Measurements from ENCODE around the gene BABAM2.
"Not testable (repeated sequence)": the region's sequence is repeated elsewhere in the genome, so short reads cannot be mapped to it uniquely, and the experiment has no call there.

Gene BABAM2

DNA sequence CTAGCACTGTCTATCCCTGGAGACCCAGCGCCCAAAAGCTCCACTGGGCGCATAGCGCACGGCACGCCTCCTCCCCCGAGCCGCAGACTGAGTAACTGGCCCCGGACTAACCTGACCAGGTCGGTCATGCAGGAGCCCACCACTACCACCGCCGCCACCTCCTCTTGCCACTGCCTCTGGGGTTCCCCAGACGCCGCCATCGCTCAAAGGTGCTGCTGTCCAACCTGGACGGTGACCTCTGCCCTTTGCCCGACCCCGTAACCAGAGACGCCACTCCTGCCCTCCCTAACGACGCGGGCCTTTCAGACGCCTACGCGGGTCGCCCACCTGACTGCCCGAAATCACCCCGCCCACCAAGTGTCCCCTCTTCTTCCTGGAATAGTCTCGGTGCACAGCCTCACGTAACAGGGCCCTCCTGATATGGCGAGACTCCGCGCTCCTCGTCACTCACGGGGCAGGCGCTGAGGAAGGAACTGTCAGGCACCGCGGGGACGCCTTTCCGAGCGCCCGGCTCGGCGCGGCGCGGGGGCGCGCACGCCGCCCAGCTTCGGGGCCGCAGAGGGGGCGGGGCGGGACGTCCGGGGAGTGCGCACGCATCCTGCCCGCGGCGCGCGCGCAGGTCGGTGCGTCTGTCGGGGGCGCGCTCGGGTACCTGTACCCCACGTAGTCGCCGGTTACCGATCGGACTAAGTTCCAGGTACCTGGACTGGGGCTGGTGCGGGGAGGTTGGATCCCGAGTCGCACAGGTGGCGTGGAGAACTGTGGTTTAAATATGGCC is at the start of gene BABAM2, which contains the start of gene RBKS:
TSS of gene BABAM2 (plus strand) at position 584 of the 778 bp plus-strand sequence. CDS start 3,828 bp downstream, outside the sequence.
TSS of gene RBKS (minus strand) at position 242 of the 778 bp plus-strand sequence. CDS start at position 200, 42 bp downstream.
- in situ Hi-C loops (cut with MboI; ENCODE audit: low sequenced_read_pairs), result no loop called here

DNA sequence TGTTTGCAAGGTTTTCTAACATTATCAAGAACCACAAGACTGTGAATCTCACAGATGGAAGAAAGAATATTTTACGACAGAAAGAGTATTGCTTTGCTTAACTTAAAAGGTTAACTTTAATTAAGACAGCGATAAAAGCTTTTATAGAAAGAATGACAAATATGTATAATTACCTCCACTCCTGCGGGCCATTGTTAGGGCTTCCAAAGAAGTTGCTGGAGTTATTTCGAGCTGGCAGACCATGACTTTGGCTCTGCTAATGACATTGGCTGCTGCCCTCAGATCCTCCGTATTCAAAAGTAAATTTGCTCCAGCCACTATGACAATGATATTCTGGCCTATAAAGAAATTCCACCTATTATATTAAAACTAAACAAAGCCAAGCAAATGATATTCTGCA is 47.6 kb upstream of the BABAM2 start:
- in situ Hi-C loops (cut with MboI; ENCODE audit: low sequenced_read_pairs), result no loop called here

DNA sequence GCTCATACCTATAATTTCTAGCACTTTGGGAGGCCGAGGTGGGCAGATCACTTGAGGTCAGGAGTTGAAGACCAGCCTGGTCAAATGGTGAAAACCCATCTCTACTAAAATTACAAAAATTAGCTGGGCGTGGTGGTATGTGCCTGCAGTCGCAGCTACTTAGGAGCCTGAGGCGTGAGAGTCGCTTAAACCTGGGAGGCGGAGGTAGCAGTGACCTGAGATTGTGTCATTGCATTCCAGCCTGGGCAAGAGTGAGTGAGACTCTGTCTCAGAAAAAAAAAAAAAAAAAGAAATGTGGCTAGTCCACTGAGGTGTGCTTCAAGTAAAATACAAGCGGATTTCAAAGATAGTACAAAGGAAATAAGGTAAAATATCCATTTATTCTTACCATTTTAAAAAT is 46.5 kb upstream of the BABAM2 start:
- in situ Hi-C loops (cut with MboI; ENCODE audit: low sequenced_read_pairs), result no loop called here

DNA sequence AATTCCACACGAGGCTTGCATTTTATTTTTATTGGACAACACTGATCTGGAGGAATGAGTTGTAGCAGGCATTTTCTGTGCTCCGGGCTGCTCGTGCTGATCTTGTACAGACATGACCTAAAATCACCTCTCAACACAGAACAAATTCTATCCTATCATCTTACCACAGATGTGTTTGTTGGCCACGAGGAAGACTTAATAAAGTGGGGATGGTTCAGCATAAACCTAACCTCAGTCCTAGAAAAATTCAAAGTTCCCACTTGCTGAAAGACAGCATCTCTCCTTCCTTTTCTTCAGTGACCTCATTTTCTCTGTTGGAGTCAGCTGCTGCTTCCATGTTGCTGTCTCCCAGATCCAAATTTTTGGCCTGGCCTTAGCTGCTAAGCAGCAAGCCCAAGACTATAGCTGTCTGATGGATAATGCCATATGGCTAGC is 45.7 kb upstream of the BABAM2 start:
- in situ Hi-C loops (cut with MboI; ENCODE audit: low sequenced_read_pairs), result no loop called here

DNA sequence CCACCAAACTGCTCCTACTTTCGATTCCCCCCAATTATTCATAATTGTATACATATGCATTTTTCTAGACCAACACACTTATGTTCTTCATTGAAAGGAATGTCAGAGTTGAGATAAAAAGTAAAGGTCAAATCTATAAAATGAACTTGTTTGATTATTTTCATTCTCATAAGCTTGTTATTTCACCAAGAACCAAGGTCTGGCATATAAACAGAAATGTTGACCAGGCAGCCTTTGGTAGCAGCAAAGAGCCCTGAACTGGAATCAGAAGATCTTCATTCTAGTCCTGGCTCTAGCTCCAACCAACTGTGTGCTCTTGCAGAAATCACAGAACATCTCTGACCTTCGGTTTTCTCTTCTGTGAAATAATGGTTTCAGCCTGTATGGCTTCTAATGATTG is 43.2 kb upstream of the BABAM2 start:
- in situ Hi-C loops (cut with MboI; ENCODE audit: low sequenced_read_pairs), result no loop called here

DNA sequence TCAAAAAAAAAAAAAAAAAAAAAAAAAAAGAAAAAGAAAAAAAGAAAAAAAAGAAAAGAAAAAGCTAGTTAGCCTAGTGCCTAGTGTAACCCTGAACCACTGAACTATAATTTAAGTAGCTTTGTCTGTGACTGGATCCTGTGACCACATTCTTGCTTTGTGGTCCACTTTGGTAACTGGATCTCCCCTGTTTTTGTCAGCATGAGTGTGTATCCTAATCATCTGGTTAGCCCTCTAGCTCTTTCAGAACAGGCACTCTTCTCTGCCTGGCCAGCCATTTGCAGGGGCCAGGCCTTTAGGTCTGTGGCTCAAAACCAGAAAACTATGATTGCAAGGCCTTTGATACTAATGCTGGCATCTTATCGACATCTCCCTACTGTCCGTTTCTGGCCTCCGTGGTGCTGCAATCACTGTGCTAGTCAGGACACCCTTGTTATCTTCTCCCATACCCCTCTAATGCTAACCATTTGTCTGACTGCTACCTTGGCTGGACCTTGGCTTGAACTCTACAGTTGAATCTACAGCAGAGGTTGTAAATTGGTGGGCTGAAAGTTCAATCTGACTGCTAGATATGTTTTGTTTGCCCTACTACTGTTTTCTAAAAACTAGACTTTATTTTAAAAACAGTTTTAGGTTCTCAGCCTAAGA is 40.8 kb upstream of the BABAM2 start:
- in situ Hi-C loops (cut with MboI; ENCODE audit: low sequenced_read_pairs), result no loop called here

DNA sequence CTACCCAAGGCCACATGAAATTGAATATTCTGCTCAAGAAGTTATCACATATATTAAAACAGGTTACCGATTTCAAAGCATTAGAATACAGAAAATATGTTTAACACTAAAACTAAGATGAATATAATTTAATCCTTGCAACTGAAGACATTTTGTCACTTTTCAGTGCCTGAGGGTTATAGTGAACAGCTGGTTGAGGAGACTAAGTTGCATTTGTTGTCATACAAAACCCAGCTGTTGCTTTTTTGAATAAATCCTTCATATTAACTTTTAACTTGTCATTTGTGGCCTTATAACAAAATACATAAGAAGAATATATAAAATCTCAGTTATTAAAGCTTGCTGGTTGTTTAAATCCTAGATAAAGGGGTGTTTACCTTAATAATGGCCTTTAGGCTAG is 37.8 kb upstream of the BABAM2 start:
- in situ Hi-C loops (cut with MboI; ENCODE audit: low sequenced_read_pairs), result no loop called here

DNA sequence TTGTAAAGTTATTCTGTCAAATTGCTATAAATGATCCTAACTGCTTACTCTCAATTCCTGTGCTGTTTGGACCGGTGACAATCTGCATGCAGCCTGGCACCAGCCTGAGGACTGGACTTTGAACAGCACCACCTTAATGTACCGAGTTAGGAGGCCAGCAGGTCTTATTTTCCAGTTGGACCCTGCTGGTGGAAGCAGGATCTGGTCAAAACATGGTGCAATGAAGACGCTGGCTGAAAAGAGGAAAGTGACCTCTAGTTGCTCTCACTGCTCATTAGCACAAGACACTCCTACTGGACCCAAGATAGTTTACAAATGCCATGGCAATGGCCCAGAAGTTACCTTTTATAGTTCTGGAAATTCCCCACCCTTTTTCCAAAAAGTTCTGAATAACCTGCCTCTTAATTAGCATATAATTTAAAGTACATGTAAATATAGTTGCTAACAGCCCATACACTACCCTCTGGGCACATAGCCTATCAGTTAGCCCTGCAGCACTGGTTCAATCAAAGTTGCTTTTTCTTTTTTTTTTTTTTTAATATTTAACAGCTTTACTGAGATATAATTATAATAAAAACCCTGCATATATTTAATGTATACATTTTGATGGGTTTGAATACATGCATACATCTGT is 36.2 kb upstream of the BABAM2 start:
- in situ Hi-C loops (cut with MboI; ENCODE audit: low sequenced_read_pairs), result no loop called here

DNA sequence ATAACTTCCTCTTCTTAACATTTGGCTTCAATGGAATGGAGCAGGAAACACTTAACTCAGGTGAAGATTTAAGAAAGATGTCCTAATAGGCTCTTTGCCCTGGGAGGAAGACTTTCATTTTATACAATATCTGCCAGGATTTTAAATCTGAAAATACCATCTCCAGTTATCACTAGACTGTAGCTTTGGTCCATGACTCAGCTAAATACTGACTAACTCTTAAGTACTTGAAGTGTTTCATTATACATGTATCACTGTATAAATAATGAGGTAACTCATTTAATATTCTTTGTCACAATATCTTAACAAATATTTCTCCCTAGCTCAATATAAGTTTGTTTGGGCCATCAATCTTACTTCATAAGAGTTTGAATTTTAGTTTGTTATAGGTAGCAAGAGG is 35.1 kb upstream of the BABAM2 start:
- in situ Hi-C loops (cut with MboI; ENCODE audit: low sequenced_read_pairs), result no loop called here

DNA sequence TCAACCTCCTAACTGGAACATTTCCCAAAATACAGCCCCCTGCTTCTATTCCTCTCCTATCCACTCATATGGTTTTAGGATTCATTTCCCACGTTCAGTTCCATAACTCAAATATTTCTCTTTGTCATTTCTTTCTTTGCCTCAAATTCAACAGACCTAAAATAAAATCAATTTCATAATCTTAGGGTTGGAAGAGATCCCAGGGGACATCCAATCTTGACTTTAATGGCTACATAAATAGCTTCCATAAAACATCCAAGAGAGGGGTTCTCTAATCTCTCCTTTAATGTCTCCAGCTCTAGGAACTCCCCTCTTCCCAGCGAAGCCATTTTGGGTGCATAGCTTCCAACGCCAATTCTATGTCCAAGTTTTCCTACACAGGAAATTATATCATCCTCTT is 34.1 kb upstream of the BABAM2 start:
- in situ Hi-C loops (cut with MboI; ENCODE audit: low sequenced_read_pairs), result no loop called here

DNA sequence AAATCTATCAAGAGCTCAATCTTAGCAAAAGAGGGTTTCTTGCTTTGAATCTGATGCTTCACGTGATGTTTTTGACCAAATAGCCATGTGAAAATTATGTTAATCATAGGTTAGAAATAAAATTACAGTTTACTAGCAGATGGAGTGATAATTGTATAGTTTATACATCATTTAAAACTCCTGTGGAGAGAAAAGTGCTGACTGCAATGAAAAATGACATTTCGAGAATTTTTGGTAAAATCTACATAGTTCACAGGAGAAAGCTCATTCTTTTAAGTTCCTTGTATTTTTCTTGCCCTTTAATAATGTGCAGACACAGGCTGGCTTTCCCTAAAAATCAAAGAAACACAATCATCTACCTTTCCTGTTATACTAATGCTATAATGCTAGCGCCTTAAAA is 33.6 kb upstream of the BABAM2 start:
- in situ Hi-C loops (cut with MboI; ENCODE audit: low sequenced_read_pairs), result no loop called here

DNA sequence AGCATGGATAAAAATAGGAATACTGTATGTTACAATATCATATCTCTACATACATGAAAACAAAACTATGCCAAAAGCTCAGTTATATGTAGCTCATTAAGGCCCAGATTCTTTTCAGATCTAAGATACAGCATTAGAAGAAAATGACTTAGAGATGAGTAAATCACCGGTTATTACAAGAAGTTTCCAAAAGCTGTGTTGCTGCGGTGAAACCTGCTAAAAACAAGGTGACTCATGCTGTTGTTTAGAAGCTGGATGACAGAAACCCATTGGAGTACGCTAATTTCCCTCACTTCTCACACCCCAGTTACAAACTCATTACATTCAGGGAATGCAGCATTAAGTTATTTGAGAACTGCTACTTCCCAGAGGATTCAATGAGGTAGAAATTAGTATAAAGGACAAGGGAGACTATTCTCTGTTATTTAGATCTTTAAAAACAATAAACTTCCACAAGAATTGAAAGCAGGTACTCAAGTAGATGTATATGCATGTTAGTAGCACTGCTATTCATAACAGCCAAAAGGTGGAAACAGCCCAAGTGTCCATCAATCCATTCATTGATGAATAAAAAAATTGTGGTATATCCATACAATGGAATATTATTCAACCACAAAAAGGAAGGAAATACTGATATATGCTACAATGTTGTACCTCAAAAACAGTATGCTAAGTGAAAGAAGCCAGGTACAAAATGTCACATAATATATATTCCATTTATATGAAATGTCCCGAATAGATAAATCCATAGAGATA is 32.9 kb upstream of the BABAM2 start:
- in situ Hi-C loops (cut with MboI; ENCODE audit: low sequenced_read_pairs), result no loop called here

DNA sequence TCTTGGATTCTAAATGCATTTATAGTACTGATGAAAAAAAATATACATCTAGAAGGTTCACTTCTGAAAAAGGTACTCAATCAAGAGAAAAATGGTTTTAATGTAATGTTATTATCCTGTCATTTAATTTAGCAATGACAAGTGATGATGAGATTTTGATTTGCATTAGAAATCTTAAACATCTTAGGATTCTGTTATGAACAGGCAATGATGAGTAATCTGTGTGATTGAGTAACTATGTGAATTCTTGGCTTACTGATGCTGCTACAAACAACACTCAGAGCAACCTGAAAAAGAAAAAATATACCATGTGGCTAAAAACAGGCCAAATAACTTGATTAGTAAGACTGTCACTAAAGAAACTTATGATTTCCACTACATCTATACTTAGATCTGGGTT is 30.4 kb upstream of the BABAM2 start:
- in situ Hi-C loops (cut with MboI; ENCODE audit: low sequenced_read_pairs), result no loop called here

DNA sequence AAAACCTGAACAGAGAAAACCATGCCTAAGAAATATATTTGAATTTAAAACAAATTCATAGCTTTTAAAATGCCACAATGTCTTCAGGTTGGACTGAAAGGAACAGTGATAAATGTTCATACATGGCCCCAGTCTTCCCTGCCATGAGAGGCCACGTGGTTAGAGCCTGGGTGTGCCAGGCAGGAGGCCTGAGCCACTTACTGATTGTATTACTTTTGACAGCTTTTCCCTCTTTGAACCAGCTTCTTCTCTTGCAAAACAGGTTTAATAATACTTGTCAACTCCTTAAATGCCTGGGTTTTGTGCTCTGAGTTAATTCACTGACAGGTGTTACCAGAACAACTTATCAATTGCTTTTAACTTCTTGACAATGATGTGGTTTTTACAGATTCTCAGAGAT is 27.4 kb upstream of the BABAM2 start:
- in situ Hi-C loops (cut with MboI; ENCODE audit: low sequenced_read_pairs), result no loop called here

DNA sequence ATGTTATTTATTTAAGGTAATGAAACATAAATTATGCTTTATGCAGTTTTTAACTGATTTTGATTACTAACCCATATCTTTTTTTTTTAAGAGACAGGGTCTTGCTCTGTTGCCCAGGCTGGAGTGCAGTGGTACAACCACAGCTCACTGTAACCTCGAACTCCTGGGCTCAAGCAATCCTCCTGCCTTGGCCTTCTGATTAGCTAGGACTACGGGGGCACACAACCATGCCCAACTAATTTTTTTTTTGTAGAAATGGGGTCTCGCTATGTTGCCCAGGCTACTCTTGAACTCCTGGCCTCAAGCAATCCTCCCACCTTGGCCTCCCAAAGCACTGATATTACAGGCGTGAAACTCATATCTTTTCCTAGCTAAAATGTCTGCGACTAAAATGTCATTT is 26.6 kb upstream of the BABAM2 start:
- in situ Hi-C loops (cut with MboI; ENCODE audit: low sequenced_read_pairs), result not testable (repeated sequence)

DNA sequence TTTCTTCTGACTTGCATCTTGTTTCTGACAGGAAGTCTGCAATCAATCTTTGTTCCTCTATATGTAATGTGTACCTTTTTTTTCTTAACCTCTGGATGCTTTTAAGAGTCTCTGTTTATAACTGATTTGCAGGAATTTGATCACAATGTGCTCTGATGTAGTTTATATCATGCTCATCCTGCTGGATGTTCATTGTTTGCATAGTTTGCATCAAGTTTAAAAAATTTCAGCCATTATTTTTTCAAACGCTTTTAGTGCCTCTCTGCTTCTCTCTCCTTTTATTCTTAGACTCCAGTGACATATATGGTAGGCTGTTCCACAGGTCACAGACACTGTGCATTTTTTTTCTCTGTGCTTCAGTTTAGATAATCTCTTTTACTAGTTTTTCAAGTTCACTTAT is 24.3 kb upstream of the BABAM2 start:
- in situ Hi-C loops (cut with MboI; ENCODE audit: low sequenced_read_pairs), result no loop called here

DNA sequence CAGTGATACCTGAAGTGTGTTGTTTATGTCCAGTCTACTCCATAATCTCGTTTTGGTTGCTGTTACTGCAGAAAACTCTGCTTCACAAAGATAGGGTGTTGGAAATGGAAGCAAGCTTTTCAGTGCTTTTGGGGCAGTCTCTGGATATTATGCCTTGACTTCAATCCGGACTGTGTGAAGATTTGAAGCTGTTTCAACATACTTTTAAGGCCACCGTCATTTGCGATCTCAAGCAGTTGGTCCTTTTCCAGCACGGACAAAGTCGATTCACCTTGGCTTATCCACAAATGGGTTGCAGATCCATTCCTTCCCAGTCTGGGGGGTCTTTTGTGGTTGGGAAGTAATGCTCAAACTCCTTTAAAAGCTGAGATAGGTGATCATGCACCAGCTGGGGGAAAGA is 20.8 kb upstream of the BABAM2 start:
- in situ Hi-C loops (cut with MboI; ENCODE audit: low sequenced_read_pairs), result no loop called here

DNA sequence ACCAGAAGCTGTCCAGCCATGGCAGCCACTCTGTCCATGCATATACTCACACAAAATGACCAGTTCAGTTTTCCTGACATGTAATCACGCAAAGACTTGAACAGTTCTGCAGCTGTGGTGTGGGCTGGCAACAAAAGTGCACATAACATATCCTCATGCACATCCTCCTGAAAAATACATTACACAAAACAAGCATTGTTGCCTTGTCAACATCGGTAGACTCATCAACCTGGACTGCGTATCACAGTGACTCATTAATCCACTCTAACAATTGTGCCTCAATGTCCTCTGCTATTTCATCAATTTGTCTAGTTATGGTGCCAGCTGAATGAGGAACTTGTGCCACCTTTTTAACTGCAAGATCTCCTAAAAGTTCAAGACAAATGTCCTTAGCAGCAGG is 19.8 kb upstream of the BABAM2 start:
- in situ Hi-C loops (cut with MboI; ENCODE audit: low sequenced_read_pairs), result no loop called here

DNA sequence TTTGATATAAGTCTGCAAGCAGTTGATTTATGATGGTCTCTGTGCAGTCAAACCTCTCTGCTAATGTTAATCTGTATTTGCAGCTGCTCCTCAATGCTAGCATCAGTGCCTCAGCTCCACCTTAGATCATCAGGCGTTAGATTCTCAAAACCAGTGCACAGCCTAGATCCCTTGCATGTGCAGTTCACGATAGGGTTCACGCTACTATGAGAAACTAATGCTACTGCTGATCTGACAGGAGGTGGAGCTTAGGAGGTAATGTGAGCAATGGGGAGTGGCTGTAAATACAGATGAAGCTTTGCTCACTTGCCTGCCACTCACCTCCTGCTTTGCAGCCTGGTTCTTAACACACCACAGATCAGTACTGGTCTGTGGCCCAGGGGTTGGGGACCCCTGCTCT is 18.7 kb upstream of the BABAM2 start:
- in situ Hi-C loops (cut with MboI; ENCODE audit: low sequenced_read_pairs), result no loop called here

DNA sequence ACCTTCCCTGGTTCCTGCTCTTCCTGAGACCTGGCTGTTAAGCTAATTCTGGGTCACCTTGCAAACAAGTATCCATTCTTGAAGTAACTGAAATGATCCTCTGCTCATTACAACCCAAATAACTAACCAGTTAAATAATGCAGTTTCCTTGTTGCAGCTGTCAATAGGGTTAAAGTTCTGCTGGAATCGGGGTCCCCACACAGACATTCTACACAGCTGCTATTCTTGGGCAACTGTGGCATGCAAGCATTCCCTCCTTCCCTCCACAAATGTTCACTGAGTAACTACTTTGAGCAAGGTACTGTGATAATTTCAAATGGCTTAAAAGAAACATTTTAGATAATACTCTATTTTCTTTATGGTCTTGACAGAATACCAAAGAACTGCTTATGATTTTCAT is 17.4 kb upstream of the BABAM2 start:
- in situ Hi-C loops (cut with MboI; ENCODE audit: low sequenced_read_pairs), result no loop called here

All from HL-60/S4 treated with retinoic acid at 250 ng/mL for 4 days and 3 days (cell line).